Measurements from ENCODE around the gene KIF4A.

GRCh38 chrX:70429759-70430158 is 139.9 kb downstream of the KIF4A start:
- TF ChIP-seq ZNF609 (CRISPR knock-in tag; IDR thresholded peaks at IDR 0.05; ENCODE audit: borderline replicate concordance) (no peak), IRF2 (CRISPR knock-in tag; IDR thresholded peaks at IDR 0.05) (no peak), CTCF (CRISPR knock-in tag; IDR thresholded peaks at IDR 0.05) (no peak), EED (CRISPR knock-in tag; IDR thresholded peaks at IDR 0.05) (no peak), KLF6 (CRISPR knock-in tag; IDR thresholded peaks at IDR 0.05) (no peak), JUN (CRISPR knock-in tag; IDR thresholded peaks at IDR 0.05) (no peak), BHLHE40 (IDR thresholded peaks at IDR 0.05; ENCODE audit: low read length) (no peak), ZBTB40 (IDR thresholded peaks at IDR 0.05) (no peak), ZBTB40 (CRISPR knock-in tag; IDR thresholded peaks at IDR 0.05) (no peak), TCF7 (IDR thresholded peaks at IDR 0.05; ENCODE audit: low read depth) (no peak), NFE2 (CRISPR knock-in tag; IDR thresholded peaks at IDR 0.05) (no peak), POLR2A (IDR thresholded peaks at IDR 0.05; ENCODE audit: insufficient read depth in 1 of 2, low read depth in 2 of 2, low read length in 2 of 2) (no peak), ZSCAN5A (CRISPR knock-in tag; IDR thresholded peaks at IDR 0.05; ENCODE audit: borderline replicate concordance) (no peak), FOXK1 (CRISPR knock-in tag; IDR thresholded peaks at IDR 0.05; ENCODE audit: borderline replicate concordance, low read depth) (no peak), ZFX (CRISPR knock-in tag; IDR thresholded peaks at IDR 0.05; ENCODE audit: low read depth) (no peak)

All from HepG2 (cell line).